CD14-positive monocyte (primary cell): ENCODE measurements around the gene HIF1AN. TPM values are rescaled to one million over a fixed set of nuclear protein-coding genes. Genes with fewer than 3 reads are reported as not detected.
A peak's percentile ranks its signal among the peaks of the same experiment; 100 is the strongest.

Source experiments
- DNase-seq, 3 donors: peaks; one replicate each; pipeline ENCODE4 v3.0.0-alpha.2; 2011 to 2022
- H2AFZ ChIP-seq: 2 replicates; pipeline ENCODE4 v1.6.0; 2012; ENCODE audit warnings: mild to moderate bottlenecking, low read depth, low read length, inconsistent platforms; ENCODE audit not compliant: insufficient read depth, poor library complexity, severe bottlenecking
- H3K27ac ChIP-seq, 2 donors: 1 replicate in 1 of 2; 2 replicates in 1 of 2; pipeline ENCODE4 v1.5.1; 2012 to 2013; ENCODE audit warnings: low read length in 2 of 2, control low read depth in 1 of 2, inconsistent platforms in 1 of 2, low read depth in 1 of 2, mild to moderate bottlenecking in 1 of 2
- H3K27me3 ChIP-seq, 2 donors: one replicate each; pipeline versions ENCODE4 v1.6.0 to v1.6.1; 2011 to 2013; ENCODE audit warnings: low read length in 2 of 2; ENCODE audit not compliant: control insufficient read depth in 2 of 2, insufficient read depth in 2 of 2
- H3K36me3 ChIP-seq, 2 donors: replicated peaks in 1 of 2; 1 replicate in 1 of 2; 2 replicates in 1 of 2; pipeline versions ENCODE4 v1.5.1 to v1.6.1; 2012 to 2013; ENCODE audit warnings: low read length in 2 of 2, control low read depth in 1 of 2, inconsistent platforms in 1 of 2, mild to moderate bottlenecking in 1 of 2; ENCODE audit not compliant: insufficient read depth in 2 of 2, control insufficient read depth in 1 of 2
- H3K4me1 ChIP-seq, 2 donors: 1 replicate in 1 of 2; 2 replicates in 1 of 2; pipeline versions ENCODE4 v1.5.1 to v1.6.1; 2012 to 2013; ENCODE audit warnings: low read length in 2 of 2, control low read depth in 1 of 2, inconsistent platforms in 1 of 2, mild to moderate bottlenecking in 1 of 2, moderate library complexity in 1 of 2; ENCODE audit not compliant: insufficient read depth in 2 of 2, control insufficient read depth in 1 of 2
- H3K4me2 ChIP-seq: replicated peaks from 2 replicates; pipeline ENCODE3; 2012; ENCODE audit warnings: low read length, moderate library complexity, mild to moderate bottlenecking; ENCODE audit not compliant: poor library complexity, severe bottlenecking; ENCODE audit errors: extremely low read depth
- H3K4me3 ChIP-seq, 3 experiments: fragments of 200-600 bp in 1 of 3; sonication (generic) in 1 of 3; replicated peaks in 1 of 3; 1 replicate in 2 of 3; 2 replicates in 1 of 3; pipeline ENCODE4 v1.5.1; 2011 to 2013; ENCODE audit warnings: low read length in 3 of 3, mild to moderate bottlenecking in 3 of 3, control low read depth in 2 of 3, low read depth in 2 of 3, inconsistent platforms in 1 of 3, moderate library complexity in 1 of 3
- H3K79me2 ChIP-seq: 2 replicates; pipeline ENCODE4 v1.6.0; 2012; ENCODE audit warnings: mild to moderate bottlenecking, control low read depth, inconsistent platforms, low read length, moderate library complexity; ENCODE audit not compliant: insufficient read depth
- H3K9ac ChIP-seq: 2 replicates; pipeline ENCODE4 v1.6.0; 2017; ENCODE audit warnings: low read length, mild to moderate bottlenecking; ENCODE audit not compliant: insufficient read depth, poor library complexity, severe bottlenecking
- H3K9me3 ChIP-seq, 2 donors: replicated peaks in 1 of 2; 1 replicate in 1 of 2; 2 replicates in 1 of 2; pipeline versions ENCODE4 v1.5.1 to v1.6.1; 2012 to 2013; ENCODE audit warnings: low read length in 2 of 2, control low read depth in 1 of 2; ENCODE audit not compliant: control insufficient read depth in 1 of 2, insufficient read depth in 1 of 2
- H4K20me1 ChIP-seq: 2 replicates; pipeline ENCODE4 v1.6.0; 2012; ENCODE audit warnings: mild to moderate bottlenecking, low read length, control low read depth, moderate library complexity; ENCODE audit not compliant: insufficient read depth
- H3K27ac Mint-ChIP-seq, 7 donors: one replicate each; pipeline ENCODE4 v1.8.0; 2020; ENCODE audit warnings: mild to moderate bottlenecking in 7 of 7, mixed read lengths in 7 of 7, moderate library complexity in 6 of 7, inconsistent platforms in 2 of 7
- H3K27me3 Mint-ChIP-seq, 3 donors: one replicate each; pipeline ENCODE4 v1.8.0; 2021 to 2022; ENCODE audit warnings: low read depth in 3 of 3, mild to moderate bottlenecking in 3 of 3, mixed read lengths in 3 of 3, moderate library complexity in 3 of 3, inconsistent platforms in 1 of 3
- H3K36me3 Mint-ChIP-seq, 2 donors: one replicate each; pipeline ENCODE4 v1.8.0; 2020; ENCODE audit warnings: mixed read lengths in 2 of 2, inconsistent platforms in 1 of 2, mild to moderate bottlenecking in 1 of 2
- H3K4me1 Mint-ChIP-seq: one replicate; pipeline ENCODE4 v1.8.0; 2020; ENCODE audit warnings: mild to moderate bottlenecking, mixed read lengths
- H3K4me3 Mint-ChIP-seq, 2 donors: one replicate each; pipeline ENCODE4 v1.8.0; 2020; ENCODE audit warnings: mild to moderate bottlenecking in 2 of 2, mixed read lengths in 2 of 2, moderate library complexity in 1 of 2
- H3K9me3 Mint-ChIP-seq, 7 donors: one replicate each; pipeline ENCODE4 v1.8.0; 2020 to 2022; ENCODE audit warnings: mixed read lengths in 7 of 7, mild to moderate bottlenecking in 6 of 7, moderate library complexity in 6 of 7, inconsistent platforms in 2 of 7
- WGBS: methylation state at CpG from one replicate; pipeline ENCODE4 v1.1.5; 2013; ENCODE audit warnings: missing lambda C conversion rate; ENCODE audit not compliant: insufficient coverage; 5-methylcytosine and 5-hydroxymethylcytosine counted together
- intact Hi-C, 2 donors: fragments of 100-400 bp; cut with micrococcal nuclease; formaldehyde crosslinking; loops; one replicate each; pipeline versions ENCODE4 v1.15.0 to v1.15.1; 2023
- polyA plus RNA-seq, 3 donors: library from polyadenylated mRNA; depleted of rRNA in 1 of 3; unstranded in 2 of 3; stranded (reverse) in 1 of 3; fragments of 300-500 nt in 2 of 3; fragments of >200 nt in 1 of 3; fragmentation: Illumina TruSeq in 2 of 3; gene quantifications; 1 replicate in 2 of 3; 2 replicates in 1 of 3; pipeline ENCODE4 v1.2.3, GENCODE V29; 2012 to 2021
- TF ChIP-seq, protein P1 (sequence below): fragments of 200-600 bp; IDR thresholded peaks from one replicate; pipeline ENCODE4 v1.8.0; 2022; ENCODE audit warnings: antibody characterized with exemption, mild to moderate bottlenecking

HIF1AN gene
- polyA plus RNA-seq, 3 donors, result 8.5 to 25.3 (median 17.2) TPM

GRCh38 chr10:100535338-100535714 is 417 bp upstream of the HIF1AN start:
- intact Hi-C loops, result no loop called here
- no peak overlapping the region for H3K27ac Mint-ChIP-seq
- H3K36me3 Mint-ChIP-seq, result peaks cover 18 to 33% of the 10 kb centered on the region in 2 donors
- no peaks in the 10 kb centered on the region for H3K27me3 ChIP-seq
- peaks cover under 1% of the 10 kb centered on the region for H3K4me1 Mint-ChIP-seq
- H3K9me3 ChIP-seq, result no peaks in the 10 kb centered on the region
- no peak for DNase-seq
- 67% methylated on average over 3 of the region's 4 CpGs for WGBS
- peaks cover 34% of the 10 kb centered on the region for H3K79me2 ChIP-seq
- H3K4me3 Mint-ChIP-seq, result no peak overlapping the region
- H3K4me1 ChIP-seq, result peaks cover 17 to 28% of the 10 kb centered on the region in 2 donors
- H2AFZ ChIP-seq, result peak overlapping the region; percentile 95
- H3K27ac ChIP-seq, result peak overlapping the region in 1 of 2 donors; percentile 79
- H3K9ac ChIP-seq, result peak overlapping the region; percentile 73
- TF ChIP-seq, protein P1, sequence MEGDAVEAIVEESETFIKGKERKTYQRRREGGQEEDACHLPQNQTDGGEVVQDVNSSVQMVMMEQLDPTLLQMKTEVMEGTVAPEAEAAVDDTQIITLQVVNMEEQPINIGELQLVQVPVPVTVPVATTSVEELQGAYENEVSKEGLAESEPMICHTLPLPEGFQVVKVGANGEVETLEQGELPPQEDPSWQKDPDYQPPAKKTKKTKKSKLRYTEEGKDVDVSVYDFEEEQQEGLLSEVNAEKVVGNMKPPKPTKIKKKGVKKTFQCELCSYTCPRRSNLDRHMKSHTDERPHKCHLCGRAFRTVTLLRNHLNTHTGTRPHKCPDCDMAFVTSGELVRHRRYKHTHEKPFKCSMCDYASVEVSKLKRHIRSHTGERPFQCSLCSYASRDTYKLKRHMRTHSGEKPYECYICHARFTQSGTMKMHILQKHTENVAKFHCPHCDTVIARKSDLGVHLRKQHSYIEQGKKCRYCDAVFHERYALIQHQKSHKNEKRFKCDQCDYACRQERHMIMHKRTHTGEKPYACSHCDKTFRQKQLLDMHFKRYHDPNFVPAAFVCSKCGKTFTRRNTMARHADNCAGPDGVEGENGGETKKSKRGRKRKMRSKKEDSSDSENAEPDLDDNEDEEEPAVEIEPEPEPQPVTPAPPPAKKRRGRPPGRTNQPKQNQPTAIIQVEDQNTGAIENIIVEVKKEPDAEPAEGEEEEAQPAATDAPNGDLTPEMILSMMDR, result no peak
- H3K4me2 ChIP-seq, result peak overlapping the region; percentile 83
- H4K20me1 ChIP-seq, result no peaks in the 10 kb centered on the region
- H3K27me3 Mint-ChIP-seq, result no peaks in the 10 kb centered on the region
- H3K4me3 ChIP-seq, result peak overlapping the region; percentile 75 to 97 (median 90)
- H3K36me3 ChIP-seq, result peaks cover 19 to 28% of the 10 kb centered on the region in 2 donors
- H3K9me3 Mint-ChIP-seq, result peaks cover 0 to 5% (median 0%) of the 10 kb centered on the region in 7 donors

- H3K27me3 ChIP-seq, result no peaks in the 10 kb centered on the region
- intact Hi-C loops, result no loop called here
- H3K79me2 ChIP-seq, result peaks cover 34% of the 10 kb centered on the region
- no peak for DNase-seq
- H3K4me1 ChIP-seq, result peaks cover 17 to 27% of the 10 kb centered on the region in 2 donors
- no peak overlapping the region for H3K9ac ChIP-seq
- H4K20me1 ChIP-seq, result no peaks in the 10 kb centered on the region
- peak overlapping the region in 1 of 2 donors; percentile 40 for H3K4me3 Mint-ChIP-seq
- peaks cover 0 to 5% (median 0%) of the 10 kb centered on the region in 7 donors for H3K9me3 Mint-ChIP-seq
- no peak overlapping the region for H3K27ac Mint-ChIP-seq
- no peaks in the 10 kb centered on the region for H3K4me1 Mint-ChIP-seq
- no peaks in the 10 kb centered on the region for H3K27me3 Mint-ChIP-seq
- H2AFZ ChIP-seq, result no peak overlapping the region
- TF ChIP-seq, protein P1, result no peak
- no peak overlapping the region for H3K4me2 ChIP-seq
- no peaks in the 10 kb centered on the region for H3K9me3 ChIP-seq
- 100% methylated on average over 1 of the region's 4 CpGs for WGBS
- H3K27ac ChIP-seq, result no peak overlapping the region
- H3K36me3 Mint-ChIP-seq, result peaks cover 32 to 49% of the 10 kb centered on the region in 2 donors
- H3K4me3 ChIP-seq, result no peak overlapping the region
- H3K36me3 ChIP-seq, result peaks cover 39 to 48% of the 10 kb centered on the region in 2 donors
Measured at GRCh38 chr10:100537475-100537874, 1.7 kb downstream of the HIF1AN start.
